WTC11 (cell line): ENCODE results near the gene SHANK3. TPM values are rescaled to one million over a fixed set of nuclear protein-coding genes. Genes with fewer than 3 reads are reported as not detected.

Experiments used
- total RNA-seq: library from RNA; stranded (reverse); gene quantifications from 3 replicates; pipeline ENCODE4 v1.2.3, GENCODE V29; 2021

SHANK3 gene
- total RNA-seq, 1 experiment from 2014 or later, result 9.6 TPM

Other genes with a start within 250 kb of the SHANK3 start
- gene SBF1, start 197.8 kb upstream of the SHANK3 start, total RNA-seq, result 87.1 to 108 TPM (median 91.5 TPM) in 3 replicates
- gene ADM2, start 191.3 kb upstream of the SHANK3 start, total RNA-seq, result 6.3 to 10.9 TPM (median 7.6 TPM) in 3 replicates
- 0.33 to 0.57 TPM (median 0.41 TPM) in 3 replicates for gene MIOX, start 186.0 kb upstream of the SHANK3 start, total RNA-seq
- gene LMF2, start 165.1 kb upstream of the SHANK3 start, total RNA-seq, result 38.1 to 43.7 TPM (median 39.8 TPM) in 3 replicates
- 69.8 to 78.4 TPM (median 70.3 TPM) in 3 replicates for gene NCAPH2, start 164.6 kb upstream of the SHANK3 start, total RNA-seq
- gene SCO2, start 147.2 kb upstream of the SHANK3 start, total RNA-seq, result 1.5 to 5.5 TPM in 2 of 3 replicates, not detected in the other
- 1.2 to 1.8 TPM (median 1.5 TPM) in 3 replicates for gene TYMP, start 142.8 kb upstream of the SHANK3 start, total RNA-seq
- gene KLHDC7B, start 126.9 kb upstream of the SHANK3 start, total RNA-seq, result not detected in 3 replicates
- 0.46 to 0.89 TPM (median 0.85 TPM) in 3 replicates for gene SYCE3, start 109.9 kb upstream of the SHANK3 start, total RNA-seq
- 33.7 to 47.8 TPM (median 47.4 TPM) in 3 replicates for gene CPT1B, start 94.4 kb upstream of the SHANK3 start, total RNA-seq
- gene CHKB, start 90.0 kb upstream of the SHANK3 start, total RNA-seq, result 75.4 to 80.0 TPM (median 76.1 TPM) in 3 replicates
- gene MAPK8IP2, start 72.0 kb upstream of the SHANK3 start, total RNA-seq, result 1.8 to 4.9 TPM (median 1.9 TPM) in 3 replicates
- gene ARSA, start 44.7 kb upstream of the SHANK3 start, total RNA-seq, result 17.7 to 18.8 TPM (median 17.8 TPM) in 3 replicates
- gene ACR, start 65.4 kb downstream of the SHANK3 start, total RNA-seq, result 0.18 to 0.55 TPM (median 0.46 TPM) in 3 replicates
- gene RABL2B, start 110.8 kb downstream of the SHANK3 start, total RNA-seq, result 22.4 to 24.0 TPM (median 23.2 TPM) in 3 replicates